SKM-1 treated with dmso at 0.1 percent for 144 hours (cell line): Measurements from ENCODE around the gene PRICKLE4.

Experiments
- DNase-seq: peaks from one replicate; lab custom pipeline; 2025; ENCODE audit not compliant: unreplicated experiment; lab: John Stamatoyannopoulos, UW

PRICKLE4 gene, protein sequence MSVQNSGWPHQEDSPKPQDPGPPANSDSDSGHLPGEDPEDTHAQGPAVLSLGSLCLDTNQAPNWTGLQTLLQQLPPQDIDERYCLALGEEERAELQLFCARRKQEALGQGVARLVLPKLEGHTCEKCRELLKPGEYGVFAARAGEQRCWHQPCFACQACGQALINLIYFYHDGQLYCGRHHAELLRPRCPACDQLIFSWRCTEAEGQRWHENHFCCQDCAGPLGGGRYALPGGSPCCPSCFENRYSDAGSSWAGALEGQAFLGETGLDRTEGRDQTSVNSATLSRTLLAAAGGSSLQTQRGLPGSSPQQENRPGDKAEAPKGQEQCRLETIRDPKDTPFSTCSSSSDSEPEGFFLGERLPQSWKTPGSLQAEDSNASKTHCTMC

DNA sequence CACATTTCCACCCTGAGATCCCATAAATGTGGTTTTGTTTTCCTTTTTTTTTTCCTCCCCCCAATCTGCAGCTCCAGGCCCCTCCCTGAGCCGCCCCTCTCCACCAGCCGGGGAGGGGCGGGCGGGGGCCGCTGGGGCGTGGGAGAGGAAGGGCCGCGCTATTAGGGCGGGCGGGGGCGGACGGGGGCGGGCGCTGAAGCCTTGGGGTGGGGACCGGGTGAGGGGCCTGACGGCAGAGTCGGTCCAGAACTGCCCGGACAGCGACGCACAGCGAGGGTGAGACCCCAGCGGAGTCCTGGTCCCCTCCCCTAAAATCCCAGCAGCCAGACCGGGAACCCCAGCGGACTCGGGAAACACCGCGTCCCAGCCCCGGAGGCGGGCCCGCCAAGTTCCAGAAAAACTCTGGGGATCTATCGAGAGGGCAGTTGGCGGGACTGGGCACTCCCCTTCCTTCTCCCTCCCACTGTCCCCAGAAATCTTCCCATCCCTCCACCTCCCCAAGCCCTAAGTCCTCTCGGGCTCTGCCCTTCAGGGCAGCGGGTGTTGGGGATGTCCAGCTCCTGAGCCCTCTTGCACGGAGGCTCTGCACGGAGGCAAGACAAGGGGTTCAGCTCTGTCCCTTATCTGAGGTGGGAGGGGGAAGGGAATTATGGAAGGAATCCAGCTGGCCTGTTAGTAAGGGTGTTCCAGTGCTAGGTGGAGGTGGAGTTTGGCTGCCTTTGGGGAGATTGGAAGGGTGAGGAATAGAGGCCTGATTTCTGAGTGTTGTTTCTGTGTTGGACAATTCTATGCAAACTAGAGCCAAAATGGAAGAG, at the start of gene PRICKLE4:
TSS of gene PRICKLE4 (plus strand) at position 232 of the 815 bp plus-strand sequence. CDS start 2,692 bp downstream, outside the sequence.
- no peak for DNase-seq

DNA sequence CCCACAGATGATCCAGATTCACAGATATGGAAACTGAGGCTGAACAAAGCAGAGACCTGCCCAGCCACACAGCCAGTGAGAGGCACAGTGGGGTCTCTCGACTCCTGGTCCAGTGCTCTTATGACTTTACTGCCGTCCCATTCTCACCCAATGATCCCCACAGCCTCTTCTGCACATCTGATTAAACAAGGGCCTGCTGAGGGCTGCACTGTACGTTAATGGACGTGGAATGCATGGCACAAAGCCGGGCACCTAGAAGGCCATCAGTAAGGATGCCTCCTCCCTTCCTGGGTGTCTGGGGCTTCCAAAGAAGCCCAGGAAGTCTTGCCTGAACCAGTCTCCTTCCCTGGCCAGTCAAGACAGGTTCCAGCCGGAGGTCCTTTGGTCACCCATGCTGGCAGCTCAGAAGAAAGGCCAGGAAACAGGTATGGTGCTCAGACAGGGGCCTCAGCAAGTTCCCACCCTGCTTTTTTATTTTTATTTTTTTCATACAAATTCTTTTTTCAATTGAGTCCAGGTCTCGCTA, 49.0 kb upstream of the PRICKLE4 start:
- DNase-seq = no peak

DNA sequence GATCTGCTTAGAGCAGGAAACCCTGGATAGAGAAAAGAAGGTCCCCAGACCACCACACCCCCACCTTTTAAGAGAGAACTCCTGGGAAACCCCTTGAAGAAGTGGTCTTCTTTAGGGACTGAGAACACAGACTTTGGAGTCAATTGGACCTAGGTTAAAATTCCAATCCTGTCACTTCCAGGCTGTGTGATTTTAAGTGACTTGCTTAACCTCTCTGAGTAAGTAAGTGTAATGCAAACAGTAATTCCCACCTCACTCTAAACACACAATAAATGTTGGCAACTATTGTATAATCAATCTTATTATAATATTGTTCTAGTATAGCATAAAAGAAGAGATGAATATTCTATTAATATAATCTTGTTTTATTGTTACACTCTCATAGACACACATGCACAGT, 48.4 kb upstream of the PRICKLE4 start:
- no peak for DNase-seq

DNA sequence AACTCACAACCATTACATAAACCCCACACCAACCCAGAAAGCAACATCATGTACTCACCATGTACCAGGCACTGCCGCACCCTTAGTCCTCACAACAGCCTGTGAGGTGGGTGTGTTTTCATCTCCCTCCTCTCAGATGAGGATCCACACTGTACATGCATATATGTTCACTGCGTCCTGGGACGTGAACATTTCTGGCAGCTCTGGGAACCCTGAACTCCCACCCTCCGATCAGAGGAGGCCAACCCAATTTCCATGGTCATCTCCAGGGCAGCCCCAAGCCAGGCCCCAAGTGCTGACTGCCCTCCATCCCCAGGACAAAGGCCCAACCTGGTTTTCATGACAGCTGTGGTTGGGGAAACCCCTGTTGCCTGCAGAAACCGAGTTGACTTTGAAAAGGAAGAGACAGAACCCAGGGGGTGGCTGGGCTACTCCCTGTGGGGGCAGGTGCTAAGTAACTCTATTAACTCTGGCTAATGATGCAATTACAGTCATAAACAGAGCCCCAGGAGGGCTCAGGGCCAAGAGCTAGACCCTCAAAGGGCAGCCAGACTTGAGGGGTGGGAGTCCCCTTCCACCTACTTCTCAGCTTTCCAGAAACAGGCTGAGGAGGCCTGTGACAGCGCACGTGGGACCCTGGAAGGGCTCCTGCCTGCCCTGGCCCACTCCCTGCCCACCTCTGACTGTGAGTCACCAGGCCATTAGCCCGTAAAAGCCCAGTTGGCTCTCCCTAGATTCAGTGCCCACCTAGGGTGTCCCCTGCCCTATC, 47.8 kb upstream of the PRICKLE4 start:
- DNase-seq = no peak

DNA sequence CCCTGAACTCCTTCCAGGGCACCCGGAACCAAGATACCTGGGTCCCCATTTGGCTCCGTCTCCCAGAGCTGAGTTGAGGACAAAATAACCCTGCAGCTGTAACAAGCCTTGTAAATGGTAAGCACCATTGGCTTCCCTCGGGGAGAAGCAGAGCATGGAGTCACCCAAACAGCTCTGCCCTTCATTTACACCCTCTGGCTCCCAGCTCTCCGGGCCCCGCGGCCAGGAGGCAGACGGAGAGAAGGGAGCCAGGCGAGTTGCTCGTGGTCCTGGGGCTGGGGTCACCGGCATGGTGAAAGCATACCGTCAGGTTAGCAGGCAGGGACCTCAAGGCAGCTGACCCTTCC, 47.2 kb upstream of the PRICKLE4 start:
- DNase-seq = no peak

DNA sequence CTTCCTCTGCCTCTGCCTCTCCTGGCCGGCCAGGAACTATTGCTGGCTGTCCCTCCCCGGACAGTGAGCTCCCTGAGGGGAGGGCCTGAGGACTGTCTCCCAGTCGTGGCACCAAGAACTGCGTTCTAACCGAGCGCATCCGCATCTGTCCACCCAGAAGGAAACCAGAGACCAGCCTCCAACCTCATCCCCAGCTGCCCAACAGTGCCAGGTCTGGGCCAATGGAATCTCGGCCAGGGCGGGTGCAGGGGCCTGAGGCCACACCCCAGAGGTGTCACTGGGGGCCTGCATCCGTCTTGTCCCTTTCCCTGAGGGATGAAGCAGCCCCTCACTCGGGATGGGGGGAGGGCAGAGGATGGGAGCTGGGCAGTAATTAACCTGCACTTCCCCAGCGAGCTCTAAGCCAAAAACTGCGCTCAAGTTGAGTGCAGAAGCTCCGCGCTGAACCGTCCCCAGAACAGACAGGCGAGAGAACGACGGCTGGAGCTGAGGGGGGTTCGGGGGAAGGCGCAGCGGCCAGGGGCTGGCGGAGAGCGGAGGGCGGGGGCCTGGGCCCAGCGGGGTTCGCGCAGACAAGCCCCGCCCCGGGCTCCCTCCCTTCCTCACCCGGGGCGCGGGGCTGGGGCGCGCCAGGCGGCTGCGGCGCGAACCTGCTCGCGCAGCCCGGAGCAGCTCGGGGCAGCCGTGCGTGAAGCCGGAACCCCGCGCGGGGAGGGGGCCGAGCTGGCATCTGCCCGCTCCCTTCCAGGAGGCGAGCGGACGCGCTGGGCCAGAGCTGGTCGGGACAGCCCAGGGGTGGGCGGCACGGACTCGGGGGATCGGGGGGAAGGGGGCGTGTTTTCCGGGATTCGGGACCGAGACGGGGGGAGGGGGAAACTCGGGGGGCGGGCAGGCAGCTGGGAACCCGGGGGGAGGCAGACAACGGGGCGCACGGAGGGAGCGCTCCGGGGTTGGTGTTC, 46.6 kb upstream of the PRICKLE4 start:
- peak; percentile 62 for DNase-seq

DNA sequence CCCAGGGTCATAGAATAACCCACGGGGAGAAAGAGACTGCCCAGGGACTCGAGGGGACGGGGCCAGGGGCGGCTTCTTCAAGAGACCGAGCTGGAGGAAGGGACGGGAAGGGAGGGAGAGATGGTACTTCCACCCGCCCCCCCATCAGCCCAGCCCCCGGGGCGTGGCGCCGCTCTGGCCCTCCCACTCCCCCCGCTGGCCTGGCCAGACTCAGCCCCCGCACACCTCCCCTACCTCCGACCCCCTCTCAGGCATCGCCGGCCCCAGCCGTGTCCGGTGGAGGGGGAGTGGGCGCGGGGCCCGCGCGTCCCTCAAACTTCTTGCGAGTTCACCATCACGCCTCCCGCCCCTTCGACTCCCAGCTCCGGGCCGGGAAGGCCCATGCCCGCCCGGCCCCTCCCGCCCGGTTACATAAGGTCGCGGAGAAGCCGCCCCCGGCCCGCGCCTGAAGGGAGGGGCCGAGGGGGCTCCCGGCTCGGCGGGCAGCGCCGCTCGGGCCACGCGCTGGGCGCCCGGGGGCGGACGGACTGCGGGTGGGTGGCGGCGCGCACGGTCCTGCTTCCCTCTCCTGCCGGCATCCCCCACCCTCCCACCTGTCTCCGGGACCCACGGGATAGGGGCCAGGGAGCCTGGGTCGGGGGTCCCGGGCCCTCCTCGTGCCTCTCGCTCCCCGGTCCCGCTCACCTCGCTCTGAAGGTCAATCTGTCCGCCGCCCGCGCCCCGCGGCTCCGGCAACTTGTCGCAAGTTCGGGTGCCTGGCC, 45.7 kb upstream of the PRICKLE4 start:
- peak; percentile 65 for DNase-seq

DNA sequence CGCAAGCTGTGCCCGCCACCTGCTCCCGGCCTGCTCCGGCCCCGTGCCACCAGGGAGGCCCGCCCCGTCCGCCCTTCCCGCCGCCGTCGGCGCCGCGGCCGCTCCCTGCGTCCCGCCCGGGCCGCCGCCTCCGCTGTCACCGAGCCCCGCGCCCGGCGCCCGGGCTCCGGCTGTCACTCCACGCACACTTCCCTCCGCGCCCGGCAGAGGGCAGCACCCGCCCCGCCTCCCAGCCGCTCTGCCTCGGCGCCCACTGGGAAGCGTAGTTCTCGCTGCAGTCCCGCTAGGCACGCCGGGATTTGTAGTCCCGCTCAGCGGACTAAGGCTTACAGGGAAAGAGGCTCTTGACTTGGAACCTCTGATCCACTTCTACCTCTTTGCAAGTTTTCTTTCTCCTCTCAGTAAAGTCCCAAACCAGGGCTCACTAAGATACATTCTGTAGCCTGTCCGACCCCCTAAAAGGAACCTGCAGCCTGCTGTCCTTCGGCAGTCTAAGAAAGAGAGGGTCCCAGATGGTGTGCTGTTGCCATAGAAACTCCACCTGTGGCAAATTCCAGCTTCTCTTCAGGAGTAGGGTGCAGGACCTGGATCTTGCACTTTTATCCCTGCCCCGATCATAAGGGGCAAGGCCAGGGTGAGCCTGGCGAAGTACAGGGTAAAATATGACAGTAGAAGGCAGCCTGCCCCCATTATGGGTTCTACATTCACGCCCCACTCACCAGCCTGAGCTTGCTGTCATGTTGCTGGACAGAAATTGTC, 45.0 kb upstream of the PRICKLE4 start, which contains the start of gene TFEB:
TSS of gene TFEB (minus strand) at position 182 of the 759 bp plus-strand sequence. CDS start 44,395 bp downstream, outside the sequence.
- peak; percentile 90 for DNase-seq

DNA sequence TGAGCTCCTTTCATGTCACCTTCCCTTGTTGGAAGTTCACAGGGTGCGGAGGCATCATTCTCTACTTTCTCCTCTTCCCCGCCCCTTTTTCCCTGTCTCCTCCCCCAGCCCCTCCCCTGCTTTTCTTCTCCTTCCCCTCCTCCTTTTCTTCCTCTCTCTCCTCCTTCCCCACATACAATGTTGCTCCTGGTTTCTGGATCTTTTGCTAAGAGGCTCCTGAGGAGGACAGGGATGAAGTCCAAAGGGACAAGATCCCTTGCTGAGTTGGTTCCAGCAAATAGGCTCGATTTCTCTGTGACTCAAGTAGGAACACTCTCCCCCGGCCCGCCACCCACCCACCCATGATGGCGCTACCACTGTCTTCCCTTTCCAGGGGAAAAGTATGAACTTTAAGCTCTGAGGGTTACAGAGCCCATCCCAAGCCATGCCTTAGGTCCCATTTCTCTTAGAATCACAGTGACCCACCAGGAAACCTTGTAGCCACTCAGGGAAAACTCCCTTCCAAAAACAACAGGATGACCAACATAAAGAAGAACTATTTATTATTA, 44.3 kb upstream of the PRICKLE4 start:
- DNase-seq = no peak

DNA sequence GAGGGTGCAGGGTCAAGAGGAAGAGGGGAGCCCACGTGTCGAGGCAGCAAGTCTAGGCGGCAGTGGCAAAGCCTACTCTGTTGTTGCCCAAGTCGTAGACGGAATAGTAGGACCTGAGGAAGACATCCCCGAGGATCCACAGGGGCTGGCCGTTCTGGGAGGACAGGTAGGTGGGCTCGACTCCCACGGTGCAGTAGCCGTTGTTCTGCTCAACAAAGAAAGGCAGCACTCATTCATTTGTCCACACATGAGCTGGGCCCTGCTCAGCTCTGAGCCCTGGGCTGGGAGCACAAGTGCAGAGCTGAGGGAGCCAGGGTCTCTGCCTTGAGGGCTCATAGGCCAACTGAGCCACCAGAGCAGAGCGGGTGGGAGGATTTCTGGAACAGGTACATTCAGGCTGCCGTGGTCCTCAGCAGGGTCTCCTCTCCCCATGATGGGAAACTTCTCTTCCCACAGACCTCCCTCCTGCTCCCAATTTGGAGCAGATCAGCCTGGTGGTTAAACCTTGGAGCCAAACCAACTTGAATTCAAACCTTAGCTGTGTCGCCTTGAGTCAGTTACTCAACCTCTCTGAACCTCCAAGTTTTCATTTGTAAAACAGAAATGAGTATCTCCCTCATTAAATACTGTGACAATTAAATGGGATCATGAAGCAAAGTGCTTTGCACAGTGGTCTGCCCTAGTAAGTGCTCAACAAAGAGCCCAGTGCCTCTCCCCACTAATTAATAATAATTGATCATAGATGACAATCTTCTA, 43.6 kb upstream of the PRICKLE4 start:
- no peak for DNase-seq

DNA sequence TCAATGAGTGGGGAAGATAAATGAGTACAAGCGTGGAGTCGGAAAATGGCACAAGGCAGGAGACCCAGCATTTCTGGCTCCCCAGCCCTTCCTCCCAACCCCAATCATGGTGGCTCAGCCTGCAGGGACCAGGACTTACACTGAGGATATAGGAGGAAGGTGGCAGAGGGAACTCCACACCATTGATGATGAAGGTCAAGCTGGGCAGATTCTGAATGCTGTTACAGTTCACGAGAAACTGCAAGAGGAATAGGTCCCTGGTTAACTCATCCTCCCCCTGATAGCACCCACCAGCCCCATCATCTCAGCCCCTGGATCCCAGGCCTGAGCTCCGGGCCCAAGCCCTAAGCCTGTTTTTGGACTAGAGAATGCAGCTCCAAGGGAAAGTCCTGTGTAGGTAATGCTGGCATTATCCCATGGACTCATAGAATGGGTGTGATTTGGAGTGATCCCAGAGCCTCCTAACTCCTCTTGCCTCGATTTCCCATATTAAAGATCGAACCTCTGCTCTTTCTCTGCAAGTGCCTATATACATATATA, 42.9 kb upstream of the PRICKLE4 start:
- DNase-seq = no peak

DNA sequence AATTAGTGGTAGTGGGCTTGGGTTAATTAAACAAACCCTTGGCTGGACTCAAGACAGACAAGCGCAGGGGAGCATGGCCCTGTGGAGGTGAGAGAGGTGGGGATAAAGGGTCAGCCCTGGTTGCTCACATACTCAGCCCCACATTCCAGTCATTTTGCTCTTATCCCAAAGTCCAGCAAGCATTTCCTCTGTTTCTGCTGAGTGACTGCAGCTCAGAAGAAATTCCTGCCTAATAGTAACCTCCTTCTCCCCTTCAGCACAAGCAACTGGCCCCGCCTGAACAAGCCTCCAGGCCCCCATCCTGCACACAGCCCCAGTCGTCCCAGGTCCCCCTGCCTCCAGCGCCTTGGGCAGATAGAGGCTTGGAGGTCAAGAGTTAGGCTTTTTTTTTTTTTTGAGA, 41.5 kb upstream of the PRICKLE4 start:
- DNase-seq = no peak

DNA sequence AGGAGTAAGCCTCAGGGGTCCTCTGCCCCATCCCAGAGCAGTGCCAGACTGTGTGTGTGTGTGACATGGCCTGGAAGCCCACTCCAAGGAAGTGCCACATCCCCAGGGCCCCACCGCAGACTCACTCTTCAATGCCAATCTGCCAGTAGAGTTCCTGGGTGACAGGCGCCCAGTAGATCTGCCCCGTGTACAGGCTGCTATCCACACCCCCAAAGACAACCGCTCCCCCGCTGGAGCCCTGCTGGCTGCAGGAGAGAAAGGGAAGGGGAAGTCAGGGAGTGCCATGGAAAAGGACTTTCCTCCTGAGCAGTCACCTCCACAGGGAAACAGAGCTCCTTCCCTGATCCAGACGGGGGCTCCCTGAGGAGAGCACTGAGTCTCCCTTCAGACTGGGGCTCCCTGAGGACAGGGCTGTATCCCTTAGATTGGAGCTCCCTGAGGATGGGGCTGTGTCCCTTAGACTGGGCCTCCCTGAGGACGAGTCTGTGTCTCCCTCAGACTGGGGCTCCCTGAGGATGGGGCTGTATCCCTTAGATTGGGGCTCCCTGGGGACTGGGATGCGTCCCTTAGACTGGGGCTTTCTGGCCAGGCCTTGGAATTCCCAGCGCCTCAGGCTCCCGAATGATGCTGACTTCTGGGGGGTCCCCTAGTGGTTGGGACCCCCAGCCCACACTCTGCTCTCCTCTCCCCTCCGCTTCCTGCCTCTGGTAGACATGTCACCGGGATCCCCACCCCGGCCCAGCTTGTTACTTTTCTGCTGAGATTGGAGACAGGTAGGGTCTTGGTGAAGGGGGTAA, 40.0 kb upstream of the PRICKLE4 start:
- no peak for DNase-seq

DNA sequence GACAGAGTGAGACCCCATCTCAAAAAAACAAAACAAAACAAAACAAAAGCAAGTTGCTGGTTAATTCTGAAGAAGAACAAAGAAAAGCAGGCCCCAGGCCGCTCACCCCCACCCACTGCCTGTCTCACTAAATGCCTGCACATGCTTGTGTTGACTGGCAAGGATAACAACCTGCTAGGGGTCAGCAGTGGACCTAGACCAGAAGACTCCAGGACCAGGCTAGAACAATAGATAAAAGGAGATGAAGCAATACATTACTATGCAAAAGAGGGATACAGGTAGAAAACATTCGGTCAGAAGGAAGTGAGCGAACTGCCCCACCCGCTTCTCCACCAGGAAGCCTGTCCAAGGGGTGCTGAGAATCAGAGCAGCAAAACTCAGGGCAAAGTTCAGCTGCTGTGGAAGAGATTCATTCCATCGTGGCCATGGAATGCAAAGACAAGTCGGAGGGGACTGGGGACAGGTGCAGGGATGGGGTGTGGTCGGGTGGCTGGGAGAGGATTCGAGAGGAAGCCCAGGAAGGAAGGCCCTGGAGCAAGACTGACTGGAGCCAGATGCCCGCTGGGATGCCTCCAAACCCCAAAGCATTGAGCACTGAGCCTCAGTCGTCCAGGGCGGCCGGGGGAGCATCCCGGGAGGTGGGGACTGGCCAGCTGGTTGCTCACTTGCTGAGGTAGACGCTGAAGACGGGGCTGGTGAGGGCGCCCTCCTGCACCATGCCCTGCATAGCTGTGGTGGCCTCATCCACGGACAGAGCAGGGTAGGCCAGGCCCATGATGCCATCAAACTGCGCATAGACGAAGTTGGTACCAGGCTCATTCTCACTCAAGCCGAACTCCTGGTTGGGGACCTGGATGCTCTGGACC, 38.7 kb upstream of the PRICKLE4 start:
- DNase-seq = no peak

DNA sequence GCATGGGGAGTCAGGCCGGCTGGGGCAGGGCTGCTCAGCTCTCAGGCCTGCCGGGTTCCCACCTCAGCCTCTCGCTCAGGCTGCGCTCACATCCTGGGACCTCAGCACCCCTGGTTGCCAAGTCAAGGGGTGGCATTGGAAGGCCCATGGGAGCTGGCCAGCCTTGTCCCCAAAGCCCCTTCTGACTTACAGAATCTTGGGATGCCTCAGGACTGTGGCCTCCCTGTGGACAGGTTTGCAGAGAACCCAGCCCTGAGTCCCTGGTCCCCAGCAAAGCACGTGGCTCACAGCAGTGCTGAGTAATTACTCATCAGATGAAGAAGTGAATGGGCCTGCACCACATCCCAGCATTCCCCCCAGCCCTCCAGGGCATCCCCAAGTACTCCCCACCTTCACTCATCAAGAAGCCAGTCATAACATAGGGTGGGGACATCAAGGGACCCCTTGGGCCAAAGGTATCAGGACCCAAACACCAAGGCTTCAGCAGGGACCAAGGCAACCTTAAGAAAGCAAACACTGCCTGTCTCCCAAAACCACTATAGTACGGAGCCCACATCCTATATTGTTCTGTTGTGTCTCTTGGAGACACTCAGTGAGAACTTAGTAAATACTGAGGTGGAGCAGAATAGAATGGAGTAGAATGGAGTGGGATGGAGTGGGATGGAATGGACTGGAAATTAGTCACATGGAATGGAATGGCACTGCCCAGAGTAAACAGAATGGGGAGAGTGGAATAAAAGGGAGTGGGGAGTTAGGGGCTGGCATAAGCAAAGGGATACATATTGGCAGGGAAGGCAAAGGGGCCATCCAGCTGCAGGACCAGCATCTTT, 37.0 kb upstream of the PRICKLE4 start:
- no peak for DNase-seq
